Measurements from ENCODE around the gene MAOB.

DNA sequence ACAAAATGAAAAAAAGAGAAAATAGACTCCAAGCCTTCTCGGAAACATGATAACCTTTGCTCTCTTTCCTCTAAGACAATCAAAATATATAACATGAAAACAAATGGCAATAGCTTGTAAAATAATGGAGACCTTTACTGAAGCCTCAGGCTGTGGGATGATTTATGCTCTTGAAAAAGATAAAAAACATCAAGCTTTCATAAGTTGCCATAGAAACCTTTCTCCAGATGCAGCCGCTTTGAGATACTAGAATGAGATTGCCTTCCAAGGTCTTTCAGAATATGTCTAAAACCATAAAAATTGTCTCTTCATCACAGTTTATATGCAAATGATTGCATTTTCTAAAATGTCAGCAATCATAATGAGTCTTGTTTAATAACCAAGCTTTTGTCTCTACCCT is 31.6 kb downstream of the MAOB start:
- TF ChIP-seq, protein P1, sequence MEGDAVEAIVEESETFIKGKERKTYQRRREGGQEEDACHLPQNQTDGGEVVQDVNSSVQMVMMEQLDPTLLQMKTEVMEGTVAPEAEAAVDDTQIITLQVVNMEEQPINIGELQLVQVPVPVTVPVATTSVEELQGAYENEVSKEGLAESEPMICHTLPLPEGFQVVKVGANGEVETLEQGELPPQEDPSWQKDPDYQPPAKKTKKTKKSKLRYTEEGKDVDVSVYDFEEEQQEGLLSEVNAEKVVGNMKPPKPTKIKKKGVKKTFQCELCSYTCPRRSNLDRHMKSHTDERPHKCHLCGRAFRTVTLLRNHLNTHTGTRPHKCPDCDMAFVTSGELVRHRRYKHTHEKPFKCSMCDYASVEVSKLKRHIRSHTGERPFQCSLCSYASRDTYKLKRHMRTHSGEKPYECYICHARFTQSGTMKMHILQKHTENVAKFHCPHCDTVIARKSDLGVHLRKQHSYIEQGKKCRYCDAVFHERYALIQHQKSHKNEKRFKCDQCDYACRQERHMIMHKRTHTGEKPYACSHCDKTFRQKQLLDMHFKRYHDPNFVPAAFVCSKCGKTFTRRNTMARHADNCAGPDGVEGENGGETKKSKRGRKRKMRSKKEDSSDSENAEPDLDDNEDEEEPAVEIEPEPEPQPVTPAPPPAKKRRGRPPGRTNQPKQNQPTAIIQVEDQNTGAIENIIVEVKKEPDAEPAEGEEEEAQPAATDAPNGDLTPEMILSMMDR (conservative IDR thresholded peaks at IDR 0.05 in 1 of 2, IDR thresholded peaks at IDR 0.05 in 1 of 2; ENCODE audit: low read depth in 1 of 2, low read length in 2 of 2), result no peak
- no peak for TF ChIP-seq EZH2 (IDR thresholded peaks at IDR 0.05; ENCODE audit: low read length, missing control alignments)

Data from fibroblast of lung (primary cell).